ENCODE results near the gene CEP95.

DNA sequence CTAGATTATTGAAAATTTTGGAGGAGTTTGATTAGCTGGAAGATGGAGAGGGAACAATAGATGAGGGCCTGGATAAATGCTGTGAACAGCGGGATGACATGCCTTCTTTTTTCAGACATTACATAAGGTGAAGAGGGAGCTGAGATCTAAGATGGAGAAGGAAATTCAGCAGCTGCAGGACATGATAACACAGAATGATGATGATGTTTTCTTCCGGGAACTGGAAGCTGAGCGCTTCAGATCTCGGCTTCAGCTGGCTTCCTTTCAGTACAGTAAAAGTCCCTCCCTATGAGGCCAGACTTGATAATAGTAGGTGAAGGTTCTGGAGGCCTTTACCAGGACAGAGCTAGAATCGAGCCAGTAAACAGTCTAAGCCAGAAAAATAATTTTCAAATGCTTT, 30.7 kb downstream of the CEP95 start:
- TF ChIP-seq ZNF605 (CRISPR knock-in tag; IDR thresholded peaks at IDR 0.05) (no peak), TBP (CRISPR knock-in tag; IDR thresholded peaks at IDR 0.05) (no peak), TBX3 (IDR thresholded peaks at IDR 0.05; ENCODE audit: borderline replicate concordance) (no peak), NR2C2 (CRISPR knock-in tag; IDR thresholded peaks at IDR 0.05; ENCODE audit: borderline replicate concordance) (no peak), RFX1 (IDR thresholded peaks at IDR 0.05) (no peak), RARG (CRISPR knock-in tag; IDR thresholded peaks at IDR 0.05; ENCODE audit: low read depth) (no peak), ZBTB7A (CRISPR knock-in tag; IDR thresholded peaks at IDR 0.05) (no peak), ETV6 (CRISPR knock-in tag; conservative IDR thresholded peaks at IDR 0.05) (no peak), ZNF530 (CRISPR knock-in tag; IDR thresholded peaks at IDR 0.05; ENCODE audit: low read depth) (no peak), BRCA1 (CRISPR knock-in tag; IDR thresholded peaks at IDR 0.05) (no peak), RBAK (CRISPR knock-in tag; IDR thresholded peaks at IDR 0.05) (no peak)
- TF ChIP-seq, protein P1, sequence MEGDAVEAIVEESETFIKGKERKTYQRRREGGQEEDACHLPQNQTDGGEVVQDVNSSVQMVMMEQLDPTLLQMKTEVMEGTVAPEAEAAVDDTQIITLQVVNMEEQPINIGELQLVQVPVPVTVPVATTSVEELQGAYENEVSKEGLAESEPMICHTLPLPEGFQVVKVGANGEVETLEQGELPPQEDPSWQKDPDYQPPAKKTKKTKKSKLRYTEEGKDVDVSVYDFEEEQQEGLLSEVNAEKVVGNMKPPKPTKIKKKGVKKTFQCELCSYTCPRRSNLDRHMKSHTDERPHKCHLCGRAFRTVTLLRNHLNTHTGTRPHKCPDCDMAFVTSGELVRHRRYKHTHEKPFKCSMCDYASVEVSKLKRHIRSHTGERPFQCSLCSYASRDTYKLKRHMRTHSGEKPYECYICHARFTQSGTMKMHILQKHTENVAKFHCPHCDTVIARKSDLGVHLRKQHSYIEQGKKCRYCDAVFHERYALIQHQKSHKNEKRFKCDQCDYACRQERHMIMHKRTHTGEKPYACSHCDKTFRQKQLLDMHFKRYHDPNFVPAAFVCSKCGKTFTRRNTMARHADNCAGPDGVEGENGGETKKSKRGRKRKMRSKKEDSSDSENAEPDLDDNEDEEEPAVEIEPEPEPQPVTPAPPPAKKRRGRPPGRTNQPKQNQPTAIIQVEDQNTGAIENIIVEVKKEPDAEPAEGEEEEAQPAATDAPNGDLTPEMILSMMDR (CRISPR knock-in tag; IDR thresholded peaks at IDR 0.05) = no peak
- TF ChIP-seq, protein P2, sequence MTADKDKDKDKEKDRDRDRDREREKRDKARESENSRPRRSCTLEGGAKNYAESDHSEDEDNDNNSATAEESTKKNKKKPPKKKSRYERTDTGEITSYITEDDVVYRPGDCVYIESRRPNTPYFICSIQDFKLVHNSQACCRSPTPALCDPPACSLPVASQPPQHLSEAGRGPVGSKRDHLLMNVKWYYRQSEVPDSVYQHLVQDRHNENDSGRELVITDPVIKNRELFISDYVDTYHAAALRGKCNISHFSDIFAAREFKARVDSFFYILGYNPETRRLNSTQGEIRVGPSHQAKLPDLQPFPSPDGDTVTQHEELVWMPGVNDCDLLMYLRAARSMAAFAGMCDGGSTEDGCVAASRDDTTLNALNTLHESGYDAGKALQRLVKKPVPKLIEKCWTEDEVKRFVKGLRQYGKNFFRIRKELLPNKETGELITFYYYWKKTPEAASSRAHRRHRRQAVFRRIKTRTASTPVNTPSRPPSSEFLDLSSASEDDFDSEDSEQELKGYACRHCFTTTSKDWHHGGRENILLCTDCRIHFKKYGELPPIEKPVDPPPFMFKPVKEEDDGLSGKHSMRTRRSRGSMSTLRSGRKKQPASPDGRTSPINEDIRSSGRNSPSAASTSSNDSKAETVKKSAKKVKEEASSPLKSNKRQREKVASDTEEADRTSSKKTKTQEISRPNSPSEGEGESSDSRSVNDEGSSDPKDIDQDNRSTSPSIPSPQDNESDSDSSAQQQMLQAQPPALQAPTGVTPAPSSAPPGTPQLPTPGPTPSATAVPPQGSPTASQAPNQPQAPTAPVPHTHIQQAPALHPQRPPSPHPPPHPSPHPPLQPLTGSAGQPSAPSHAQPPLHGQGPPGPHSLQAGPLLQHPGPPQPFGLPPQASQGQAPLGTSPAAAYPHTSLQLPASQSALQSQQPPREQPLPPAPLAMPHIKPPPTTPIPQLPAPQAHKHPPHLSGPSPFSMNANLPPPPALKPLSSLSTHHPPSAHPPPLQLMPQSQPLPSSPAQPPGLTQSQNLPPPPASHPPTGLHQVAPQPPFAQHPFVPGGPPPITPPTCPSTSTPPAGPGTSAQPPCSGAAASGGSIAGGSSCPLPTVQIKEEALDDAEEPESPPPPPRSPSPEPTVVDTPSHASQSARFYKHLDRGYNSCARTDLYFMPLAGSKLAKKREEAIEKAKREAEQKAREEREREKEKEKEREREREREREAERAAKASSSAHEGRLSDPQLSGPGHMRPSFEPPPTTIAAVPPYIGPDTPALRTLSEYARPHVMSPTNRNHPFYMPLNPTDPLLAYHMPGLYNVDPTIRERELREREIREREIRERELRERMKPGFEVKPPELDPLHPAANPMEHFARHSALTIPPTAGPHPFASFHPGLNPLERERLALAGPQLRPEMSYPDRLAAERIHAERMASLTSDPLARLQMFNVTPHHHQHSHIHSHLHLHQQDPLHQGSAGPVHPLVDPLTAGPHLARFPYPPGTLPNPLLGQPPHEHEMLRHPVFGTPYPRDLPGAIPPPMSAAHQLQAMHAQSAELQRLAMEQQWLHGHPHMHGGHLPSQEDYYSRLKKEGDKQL (CRISPR knock-in tag; IDR thresholded peaks at IDR 0.05; ENCODE audit: low read depth) = no peak

Measured in HepG2 (cell line).